Smooth muscle cell (in vitro differentiated cells): ENCODE data around the gene HMGCS2. TPM values are rescaled to one million over a fixed set of nuclear protein-coding genes. Genes with fewer than 3 reads are reported as not detected.

Experiments
- DNase-seq: peaks from one replicate; lab custom pipeline; 2025; ENCODE audit not compliant: unreplicated experiment; lab: John Stamatoyannopoulos, UW
- H2AFZ ChIP-seq: fragments of 200-600 bp; sonication (generic); 2 replicates; pipeline ENCODE4 v1.6.0; 2016; ENCODE audit warnings: antibody characterized with exemption, low read depth, mild to moderate bottlenecking
- H3F3A ChIP-seq: fragments of 200-600 bp; sonication (generic); 2 replicates; pipeline ENCODE4 v1.6.0; 2017; ENCODE audit warnings: antibody characterized with exemption, low read depth
- H3K27ac ChIP-seq: fragments of 200-600 bp; sonication (generic); 2 replicates; pipeline ENCODE4 v1.5.1; 2016; ENCODE audit warnings: low read depth, mild to moderate bottlenecking
- H3K27me3 ChIP-seq: fragments of 200-600 bp; sonication (generic); 2 replicates; pipeline ENCODE4 v1.6.1; 2016; ENCODE audit warnings: low read depth, mild to moderate bottlenecking
- H3K36me3 ChIP-seq: fragments of 200-600 bp; sonication (generic); 2 replicates; pipeline ENCODE4 v1.5.1; 2016; ENCODE audit warnings: low read depth
- H3K4me1 ChIP-seq: fragments of 200-600 bp; sonication (generic); 2 replicates; pipeline ENCODE4 v1.5.1; 2016; ENCODE audit warnings: low read depth
- H3K4me2 ChIP-seq: fragments of 200-600 bp; sonication (generic); 2 replicates; pipeline ENCODE4 v1.6.0; 2016; ENCODE audit warnings: mild to moderate bottlenecking
- H3K4me3 ChIP-seq: fragments of 200-600 bp; sonication (generic); 2 replicates; pipeline ENCODE4 v1.5.1; 2016; ENCODE audit warnings: mild to moderate bottlenecking
- H3K79me2 ChIP-seq: fragments of 200-600 bp; sonication (generic); 2 replicates; pipeline ENCODE4 v1.6.0; 2016; ENCODE audit warnings: low read depth, mild to moderate bottlenecking
- H3K9ac ChIP-seq: fragments of 200-600 bp; sonication (generic); 2 replicates; pipeline ENCODE4 v1.6.0; 2016; ENCODE audit warnings: low read depth
- H3K9me3 ChIP-seq: fragments of 200-600 bp; sonication (generic); replicated peaks from 2 replicates; pipeline ENCODE4 v1.5.1; 2016; ENCODE audit warnings: low read depth
- H4K20me1 ChIP-seq: fragments of 200-600 bp; sonication (generic); 2 replicates; pipeline ENCODE4 v1.6.0; 2016; ENCODE audit warnings: low read depth
- WGBS: methylation state at CpG from one replicate; pipeline ENCODE4 v1.1.7; 2016; ENCODE audit warnings: low lambda C conversion rate; 5-methylcytosine and 5-hydroxymethylcytosine counted together
- polyA plus RNA-seq: library from polyadenylated mRNA; unstranded; fragments of >200 nt; fragmentation: Nextera tagmentation; extraction: Ambion mirVana; gene quantifications from 2 replicates; pipeline ENCODE4 v1.2.1, GENCODE V29; 2016
- total RNA-seq: library from RNA; depleted of rRNA; stranded (reverse); fragments of >200 nt; gene quantifications from 2 replicates; pipeline ENCODE4 v1.2.3, GENCODE V29; 2014
- TF ChIP-seq, protein P1 (sequence below): fragments of 200-600 bp; sonication (generic); IDR thresholded peaks from 2 replicates; pipeline ENCODE4 v1.5.1; 2017; ENCODE audit warnings: borderline replicate concordance, mild to moderate bottlenecking, antibody characterized with exemption; ENCODE audit not compliant: insufficient read depth, poor library complexity, severe bottlenecking

Gene HMGCS2
- total and polyA plus RNA-seq, 2 experiments from 2014 or later = not detected

- 87% methylated on average over 14 of the region's 14 CpGs for WGBS
- H3K36me3 ChIP-seq = peaks cover 3% of the 10 kb centered on the region
These were observed 33.5 kb downstream of the HMGCS2 start for GRCh38 chr1:119735217-119735616.

GRCh38 chr1:119733754-119734153, 35.0 kb downstream of the HMGCS2 start:
- Histone ChIP-seq H3K9ac (no peak overlapping the region), H3K27ac (no peak overlapping the region), H3K4me3 (no peak overlapping the region), H2AFZ (no peak overlapping the region), H3K9me3 (no peaks in the 10 kb centered on the region), H3K4me2 (no peak overlapping the region), H3K4me1 (no peaks in the 10 kb centered on the region), H3K79me2 (no peaks in the 10 kb centered on the region), H4K20me1 (peaks cover 45% of the 10 kb centered on the region), H3F3A (peaks cover 4% of the 10 kb centered on the region), H3K27me3 (no peaks in the 10 kb centered on the region), H3K36me3 (peaks cover 5% of the 10 kb centered on the region)
- DNase-seq = no peak
- WGBS = 100% methylated on average over 3 of the region's 3 CpGs
- TF ChIP-seq, protein P1, sequence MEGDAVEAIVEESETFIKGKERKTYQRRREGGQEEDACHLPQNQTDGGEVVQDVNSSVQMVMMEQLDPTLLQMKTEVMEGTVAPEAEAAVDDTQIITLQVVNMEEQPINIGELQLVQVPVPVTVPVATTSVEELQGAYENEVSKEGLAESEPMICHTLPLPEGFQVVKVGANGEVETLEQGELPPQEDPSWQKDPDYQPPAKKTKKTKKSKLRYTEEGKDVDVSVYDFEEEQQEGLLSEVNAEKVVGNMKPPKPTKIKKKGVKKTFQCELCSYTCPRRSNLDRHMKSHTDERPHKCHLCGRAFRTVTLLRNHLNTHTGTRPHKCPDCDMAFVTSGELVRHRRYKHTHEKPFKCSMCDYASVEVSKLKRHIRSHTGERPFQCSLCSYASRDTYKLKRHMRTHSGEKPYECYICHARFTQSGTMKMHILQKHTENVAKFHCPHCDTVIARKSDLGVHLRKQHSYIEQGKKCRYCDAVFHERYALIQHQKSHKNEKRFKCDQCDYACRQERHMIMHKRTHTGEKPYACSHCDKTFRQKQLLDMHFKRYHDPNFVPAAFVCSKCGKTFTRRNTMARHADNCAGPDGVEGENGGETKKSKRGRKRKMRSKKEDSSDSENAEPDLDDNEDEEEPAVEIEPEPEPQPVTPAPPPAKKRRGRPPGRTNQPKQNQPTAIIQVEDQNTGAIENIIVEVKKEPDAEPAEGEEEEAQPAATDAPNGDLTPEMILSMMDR = no peak

More at GRCh38 chr1:119735217-119735616, 33.5 kb downstream of the HMGCS2 start:
- Histone ChIP-seq H3K27ac (no peak overlapping the region), H3K4me3 (no peak overlapping the region), H3K4me2 (no peak overlapping the region), H4K20me1 (peaks cover 44% of the 10 kb centered on the region), H3K79me2 (no peaks in the 10 kb centered on the region), H3F3A (peaks cover 4% of the 10 kb centered on the region), H2AFZ (no peak overlapping the region), H3K9me3 (no peaks in the 10 kb centered on the region), H3K9ac (no peak overlapping the region), H3K4me1 (no peaks in the 10 kb centered on the region), H3K27me3 (no peaks in the 10 kb centered on the region)
- TF ChIP-seq, protein P1 = no peak
- no peak for DNase-seq

GRCh38 chr1:119732465-119733168, 36.1 kb downstream of the HMGCS2 start:
- H3K79me2 ChIP-seq = no peaks in the 10 kb centered on the region
- no peak overlapping the region for H3K4me2 ChIP-seq
- no peaks in the 10 kb centered on the region for H3K27me3 ChIP-seq
- H3K9ac ChIP-seq = no peak overlapping the region
- H3K36me3 ChIP-seq = peaks cover 5% of the 10 kb centered on the region
- TF ChIP-seq, protein P1 = no peak
- no peak overlapping the region for H3K4me3 ChIP-seq
- H3F3A ChIP-seq = no peaks in the 10 kb centered on the region
- WGBS = 76% methylated on average over 11 of the region's 11 CpGs
- no peaks in the 10 kb centered on the region for H3K9me3 ChIP-seq
- no peak overlapping the region for H2AFZ ChIP-seq
- H3K27ac ChIP-seq = no peak overlapping the region
- no peaks in the 10 kb centered on the region for H3K4me1 ChIP-seq
- DNase-seq = no peak
- H4K20me1 ChIP-seq = peaks cover 52% of the 10 kb centered on the region
